GM23338 (cell line): ENCODE data around the gene MAN1C1. TPM values are rescaled to one million over a fixed set of nuclear protein-coding genes. Genes with fewer than 3 reads are reported as not detected.
A peak's percentile ranks its signal among the peaks of the same experiment; 100 is the strongest.

Source experiments
- ATAC-seq: fragments of 200-7000 bp; cut with Tn5 transposase; 3 replicates; pipeline ENCODE4 v1.9.1; 2020
- DNase-seq: peaks from one replicate; pipeline ENCODE4 v3.0.0-alpha.2; 2015; ENCODE audit warnings: low spot score
- H2AFZ ChIP-seq: fragments of 200-600 bp; sonication (generic); 2 replicates; pipeline ENCODE4 v1.8.0; 2016; ENCODE audit warnings: antibody characterized with exemption, mild to moderate bottlenecking, moderate library complexity
- H3F3A ChIP-seq: fragments of 200-600 bp; sonication (generic); replicated peaks from 2 replicates; pipeline ENCODE4 v1.8.0; 2017; ENCODE audit warnings: antibody characterized with exemption, mixed run types, low read depth
- H3K27ac ChIP-seq: fragments of 200-600 bp; sonication (generic); 2 replicates; pipeline ENCODE4 v1.6.1; 2016; ENCODE audit warnings: low read depth
- H3K27me3 ChIP-seq: fragments of 200-600 bp; sonication (generic); 2 replicates; pipeline ENCODE4 v1.8.0; 2016; ENCODE audit warnings: mild to moderate bottlenecking, mixed run types, moderate library complexity; ENCODE audit not compliant: insufficient read depth
- H3K36me3 ChIP-seq: fragments of 200-600 bp; sonication (generic); 2 replicates; pipeline ENCODE4 v1.8.0; 2016; ENCODE audit warnings: mild to moderate bottlenecking; ENCODE audit not compliant: insufficient read depth
- H3K4me1 ChIP-seq: fragments of 200-600 bp; sonication (generic); 2 replicates; pipeline ENCODE4 v1.8.0; 2016; ENCODE audit warnings: mild to moderate bottlenecking, moderate library complexity; ENCODE audit not compliant: insufficient read depth
- H3K4me2 ChIP-seq: fragments of 200-600 bp; sonication (generic); 2 replicates; pipeline ENCODE4 v1.7.1; 2017; ENCODE audit warnings: mixed run types
- H3K4me3 ChIP-seq: fragments of 200-600 bp; sonication (generic); 2 replicates; pipeline ENCODE4 v1.6.1; 2016; ENCODE audit warnings: mixed run types
- H3K79me2 ChIP-seq: fragments of 200-600 bp; sonication (generic); replicated peaks from 2 replicates; pipeline ENCODE4 v1.8.0; 2017; ENCODE audit warnings: mild to moderate bottlenecking; ENCODE audit not compliant: insufficient read depth
- H3K9me2 ChIP-seq: fragments of 200-600 bp; sonication (generic); 2 replicates; pipeline ENCODE4 v1.8.0; 2017; ENCODE audit not compliant: insufficient read depth
- H4K20me1 ChIP-seq: fragments of 200-600 bp; sonication (generic); replicated peaks from 2 replicates; pipeline ENCODE4 v1.8.0; 2017; ENCODE audit warnings: mild to moderate bottlenecking; ENCODE audit not compliant: insufficient read depth
- H3K27ac Mint-ChIP-seq: 2 replicates; pipeline ENCODE4 v1.8.0; 2020; ENCODE audit warnings: inconsistent platforms, mild to moderate bottlenecking, moderate library complexity, mixed read lengths
- H3K27me3 Mint-ChIP-seq: 3 replicates; pipeline ENCODE4 v1.8.0; 2022; ENCODE audit warnings: low read depth, mild to moderate bottlenecking, moderate library complexity, mixed read lengths, inconsistent platforms; ENCODE audit not compliant: insufficient read depth, poor library complexity
- H3K36me3 Mint-ChIP-seq: 3 replicates; pipeline ENCODE4 v1.8.0; 2021; ENCODE audit warnings: low read depth, mild to moderate bottlenecking, inconsistent platforms, moderate library complexity, mixed read lengths
- H3K4me1 Mint-ChIP-seq: 3 replicates; pipeline ENCODE4 v1.8.0; 2020; ENCODE audit warnings: mild to moderate bottlenecking, inconsistent platforms, mixed read lengths
- H3K4me3 Mint-ChIP-seq: 3 replicates; pipeline ENCODE4 v1.8.0; 2021; ENCODE audit warnings: moderate library complexity, mild to moderate bottlenecking, inconsistent platforms, mixed read lengths
- H3K9me3 Mint-ChIP-seq: 3 replicates; pipeline ENCODE4 v1.8.0; 2020; ENCODE audit warnings: moderate library complexity, mild to moderate bottlenecking, inconsistent platforms, mixed read lengths
- CREB1 ChIP-seq: fragments of 250-450 bp; sonication (Bioruptor Pico); IDR thresholded peaks from 2 replicates; pipeline ENCODE4 v1.5.0; 2020; ENCODE audit warnings: low read depth, mild to moderate bottlenecking, moderate library complexity
- EZH2phosphoT487 ChIP-seq: fragments of 200-600 bp; sonication (generic); IDR thresholded peaks from one replicate; pipeline ENCODE4 v1.8.1; 2018; ENCODE audit warnings: antibody characterized with exemption; ENCODE audit not compliant: unreplicated experiment
- JUNB ChIP-seq: IDR thresholded peaks from one replicate; pipeline ENCODE4 v1.6.1; 2016; ENCODE audit warnings: antibody characterized with exemption; ENCODE audit not compliant: unreplicated experiment
- POLR2AphosphoS5 ChIP-seq: IDR thresholded peaks from 2 replicates; pipeline ENCODE4 v1.6.1; 2016; ENCODE audit warnings: antibody characterized with exemption, low read depth
- STAT1 ChIP-seq: IDR thresholded peaks from one replicate; pipeline ENCODE4 v1.6.1; 2016; ENCODE audit warnings: antibody characterized with exemption; ENCODE audit not compliant: unreplicated experiment
- ZNF331 ChIP-seq: fragments of 250-450 bp; sonication (Bioruptor Pico); IDR thresholded peaks from 2 replicates; pipeline ENCODE4 v1.5.0; 2020; ENCODE audit warnings: low read depth, mild to moderate bottlenecking, moderate library complexity
- polyA plus RNA-seq: library from polyadenylated mRNA; unstranded; fragments of >200 nt; fragmentation: Nextera tagmentation; extraction: Ambion mirVana; gene quantifications from 2 replicates; pipeline ENCODE4 v1.2.1, GENCODE V29; 2016
- total RNA-seq: library from RNA; depleted of rRNA; stranded (reverse); fragments of >200 nt; shearing (Covaris generic); gene quantifications from 2 replicates; pipeline ENCODE4 v1.2.3, GENCODE V29; 2014
- TF ChIP-seq, protein P1 (sequence below): fragments of 250-450 bp; sonication (Bioruptor Pico); IDR thresholded peaks from 2 replicates; pipeline ENCODE4 v1.5.0; 2020; ENCODE audit warnings: mild to moderate bottlenecking, moderate library complexity

MAN1C1 gene
- total and polyA plus RNA-seq, 2 experiments from 2014 or later = 5.4 to 13.6 TPM

DNA sequence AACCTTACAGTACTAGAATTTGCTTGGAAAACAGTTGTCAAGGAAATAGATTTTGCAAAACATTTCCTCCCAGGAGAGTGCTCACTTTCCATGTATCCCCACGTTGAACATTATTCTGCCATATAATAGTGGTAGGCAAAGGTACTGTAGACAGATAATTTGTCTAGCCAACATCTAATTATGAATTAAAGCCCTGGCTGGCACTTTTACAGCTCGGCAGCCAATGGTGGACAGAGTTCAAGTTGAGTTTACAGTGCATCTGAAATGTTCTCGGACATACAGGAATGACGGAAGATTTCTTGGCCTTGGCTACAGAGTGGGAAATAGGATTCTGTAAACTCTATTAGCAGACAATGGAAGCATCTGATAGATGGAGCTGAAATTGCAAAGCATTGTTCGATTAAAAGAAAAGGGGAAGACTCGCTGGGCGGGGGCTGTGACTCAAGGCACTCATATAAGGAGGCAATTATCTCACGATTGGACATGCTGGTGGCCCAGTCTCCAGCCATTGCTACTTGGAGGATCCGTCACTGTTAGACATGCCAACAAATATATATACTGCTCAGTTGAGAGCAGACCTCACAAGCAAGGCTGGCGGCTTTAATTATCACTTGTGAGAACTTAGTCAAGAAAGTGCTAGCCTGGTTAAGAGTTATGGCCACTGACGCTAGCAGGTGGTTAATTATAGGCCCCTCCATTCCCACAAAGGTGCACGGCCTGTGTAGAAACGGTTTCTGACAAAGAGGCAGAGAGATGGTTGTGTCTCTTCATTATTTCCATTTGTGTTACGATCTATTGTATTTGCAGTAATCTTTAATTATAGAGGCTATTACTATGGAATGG lies 48.0 kb downstream of the MAN1C1 start (continued):
- TF ChIP-seq, protein P1, sequence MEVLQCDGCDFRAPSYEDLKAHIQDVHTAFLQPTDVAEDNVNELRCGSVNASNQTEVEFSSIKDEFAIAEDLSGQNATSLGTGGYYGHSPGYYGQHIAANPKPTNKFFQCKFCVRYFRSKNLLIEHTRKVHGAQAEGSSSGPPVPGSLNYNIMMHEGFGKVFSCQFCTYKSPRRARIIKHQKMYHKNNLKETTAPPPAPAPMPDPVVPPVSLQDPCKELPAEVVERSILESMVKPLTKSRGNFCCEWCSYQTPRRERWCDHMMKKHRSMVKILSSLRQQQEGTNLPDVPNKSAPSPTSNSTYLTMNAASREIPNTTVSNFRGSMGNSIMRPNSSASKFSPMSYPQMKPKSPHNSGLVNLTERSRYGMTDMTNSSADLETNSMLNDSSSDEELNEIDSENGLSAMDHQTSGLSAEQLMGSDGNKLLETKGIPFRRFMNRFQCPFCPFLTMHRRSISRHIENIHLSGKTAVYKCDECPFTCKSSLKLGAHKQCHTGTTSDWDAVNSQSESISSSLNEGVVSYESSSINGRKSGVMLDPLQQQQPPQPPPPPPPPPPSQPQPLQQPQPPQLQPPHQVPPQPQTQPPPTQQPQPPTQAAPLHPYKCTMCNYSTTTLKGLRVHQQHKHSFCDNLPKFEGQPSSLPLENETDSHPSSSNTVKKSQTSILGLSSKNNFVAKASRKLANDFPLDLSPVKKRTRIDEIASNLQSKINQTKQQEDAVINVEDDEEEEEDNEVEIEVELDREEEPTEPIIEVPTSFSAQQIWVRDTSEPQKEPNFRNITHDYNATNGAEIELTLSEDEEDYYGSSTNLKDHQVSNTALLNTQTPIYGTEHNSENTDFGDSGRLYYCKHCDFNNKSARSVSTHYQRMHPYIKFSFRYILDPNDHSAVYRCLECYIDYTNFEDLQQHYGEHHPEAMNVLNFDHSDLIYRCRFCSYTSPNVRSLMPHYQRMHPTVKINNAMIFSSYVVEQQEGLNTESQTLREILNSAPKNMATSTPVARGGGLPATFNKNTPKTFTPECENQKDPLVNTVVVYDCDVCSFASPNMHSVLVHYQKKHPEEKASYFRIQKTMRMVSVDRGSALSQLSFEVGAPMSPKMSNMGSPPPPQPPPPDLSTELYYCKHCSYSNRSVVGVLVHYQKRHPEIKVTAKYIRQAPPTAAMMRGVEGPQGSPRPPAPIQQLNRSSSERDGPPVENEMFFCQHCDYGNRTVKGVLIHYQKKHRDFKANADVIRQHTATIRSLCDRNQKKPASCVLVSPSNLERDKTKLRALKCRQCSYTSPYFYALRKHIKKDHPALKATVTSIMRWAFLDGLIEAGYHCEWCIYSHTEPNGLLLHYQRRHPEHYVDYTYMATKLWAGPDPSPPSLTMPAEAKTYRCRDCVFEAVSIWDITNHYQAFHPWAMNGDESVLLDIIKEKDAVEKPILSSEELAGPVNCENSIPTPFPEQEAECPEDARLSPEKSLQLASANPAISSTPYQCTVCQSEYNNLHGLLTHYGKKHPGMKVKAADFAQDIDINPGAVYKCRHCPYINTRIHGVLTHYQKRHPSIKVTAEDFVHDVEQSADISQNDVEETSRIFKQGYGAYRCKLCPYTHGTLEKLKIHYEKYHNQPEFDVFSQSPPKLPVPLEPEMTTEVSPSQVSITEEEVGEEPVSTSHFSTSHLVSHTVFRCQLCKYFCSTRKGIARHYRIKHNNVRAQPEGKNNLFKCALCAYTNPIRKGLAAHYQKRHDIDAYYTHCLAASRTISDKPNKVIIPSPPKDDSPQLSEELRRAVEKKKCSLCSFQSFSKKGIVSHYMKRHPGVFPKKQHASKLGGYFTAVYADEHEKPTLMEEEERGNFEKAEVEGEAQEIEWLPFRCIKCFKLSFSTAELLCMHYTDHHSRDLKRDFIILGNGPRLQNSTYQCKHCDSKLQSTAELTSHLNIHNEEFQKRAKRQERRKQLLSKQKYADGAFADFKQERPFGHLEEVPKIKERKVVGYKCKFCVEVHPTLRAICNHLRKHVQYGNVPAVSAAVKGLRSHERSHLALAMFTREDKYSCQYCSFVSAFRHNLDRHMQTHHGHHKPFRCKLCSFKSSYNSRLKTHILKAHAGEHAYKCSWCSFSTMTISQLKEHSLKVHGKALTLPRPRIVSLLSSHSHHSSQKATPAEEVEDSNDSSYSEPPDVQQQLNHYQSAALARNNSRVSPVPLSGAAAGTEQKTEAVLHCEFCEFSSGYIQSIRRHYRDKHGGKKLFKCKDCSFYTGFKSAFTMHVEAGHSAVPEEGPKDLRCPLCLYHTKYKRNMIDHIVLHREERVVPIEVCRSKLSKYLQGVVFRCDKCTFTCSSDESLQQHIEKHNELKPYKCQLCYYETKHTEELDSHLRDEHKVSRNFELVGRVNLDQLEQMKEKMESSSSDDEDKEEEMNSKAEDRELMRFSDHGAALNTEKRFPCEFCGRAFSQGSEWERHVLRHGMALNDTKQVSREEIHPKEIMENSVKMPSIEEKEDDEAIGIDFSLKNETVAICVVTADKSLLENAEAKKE (CRISPR knock-in tag) = no peak

DNA sequence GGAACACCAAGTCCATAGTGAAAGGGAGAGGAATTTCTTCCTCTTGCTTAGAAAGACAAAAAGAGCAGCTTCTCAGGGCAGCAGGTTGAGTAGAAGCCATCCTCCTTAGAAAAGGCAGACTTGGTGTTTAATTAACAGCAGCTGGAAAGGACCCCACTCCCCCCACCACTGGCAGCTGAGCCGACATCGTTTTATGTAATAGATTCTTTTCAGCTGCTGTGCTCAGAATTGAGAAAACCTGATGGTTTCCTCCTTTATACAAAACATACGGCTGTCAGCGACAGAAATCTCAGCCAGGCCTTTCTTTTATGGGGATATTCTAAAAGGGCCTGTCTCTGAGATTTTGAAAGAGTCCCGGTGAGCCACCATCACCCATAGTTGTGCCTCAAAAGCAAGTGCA lies 49.9 kb downstream of the MAN1C1 start:
- no peak overlapping the region for H3K27ac Mint-ChIP-seq
- H3K4me2 ChIP-seq = peak overlapping the region; percentile 59
- no peak overlapping the region for H3K4me3 Mint-ChIP-seq
- no peaks in the 10 kb centered on the region for H3K27me3 Mint-ChIP-seq
- ATAC-seq = peak; percentile 18; the same call in 1 of the 3 replicates
- no peaks in the 10 kb centered on the region for H3K36me3 ChIP-seq
- H3K4me3 ChIP-seq = no peak overlapping the region
- no peaks in the 10 kb centered on the region for H3K79me2 ChIP-seq
- H4K20me1 ChIP-seq = no peaks in the 10 kb centered on the region
- H3K4me1 ChIP-seq = peaks cover 18% of the 10 kb centered on the region
- peaks cover 28% of the 10 kb centered on the region for H3K4me1 Mint-ChIP-seq
- peak overlapping the region; percentile 62 for H3K27ac ChIP-seq
- no peaks in the 10 kb centered on the region for H3K9me3 Mint-ChIP-seq
- no peaks in the 10 kb centered on the region for H3K27me3 ChIP-seq
- H3K9me2 ChIP-seq = no peaks in the 10 kb centered on the region
- no peaks in the 10 kb centered on the region for H3K36me3 Mint-ChIP-seq
- no peak overlapping the region for H2AFZ ChIP-seq
- DNase-seq = no peak
- H3F3A ChIP-seq = peaks cover 7% of the 10 kb centered on the region; the same call in 1 of the 2 replicates
- TF ChIP-seq EZH2phosphoT487 (no peak), STAT1 (no peak), ZNF331 (no peak), JUNB (no peak), CREB1 (no peak), POLR2AphosphoS5 (no peak)
- TF ChIP-seq, protein P1 (CRISPR knock-in tag) = no peak
